ENCODE data around the gene JMJD8. TPM values are rescaled to one million over a fixed set of nuclear protein-coding genes. Genes with fewer than 3 reads are reported as not detected.

The JMJD8 gene
- total and polyA plus RNA-seq, 2 donors (not counting 1 experiment from before 2014, with no cell fraction given) = 23.8 to 31.5 TPM

DNA sequence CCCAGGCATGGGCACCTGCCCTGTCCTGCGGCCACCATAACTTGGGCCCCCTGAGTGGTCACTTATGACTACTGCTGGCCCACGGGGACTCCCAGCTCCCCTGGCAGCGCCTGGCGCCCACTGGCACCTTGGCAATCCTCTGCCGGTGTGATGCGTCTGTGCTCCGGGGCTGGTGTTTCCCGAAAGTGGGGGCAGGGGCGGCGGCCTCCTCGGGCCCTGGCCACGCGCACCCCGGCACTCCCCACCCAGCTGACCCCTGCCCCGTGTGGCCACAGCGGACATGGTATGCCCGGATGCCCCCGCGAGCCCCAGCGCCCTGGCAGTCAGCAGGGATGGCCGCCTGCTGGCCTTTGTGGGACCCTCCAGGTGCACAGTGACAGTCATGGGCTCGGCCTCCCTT lies 26.6 kb downstream of the JMJD8 start:
- no peak overlapping the region for H3K4me3 ChIP-seq (replicated peaks in 1 of 4; ENCODE audit: control extremely low read depth in 1 of 4, insufficient read depth in 1 of 4, low read depth in 3 of 4, low read length in 4 of 4)

DNA sequence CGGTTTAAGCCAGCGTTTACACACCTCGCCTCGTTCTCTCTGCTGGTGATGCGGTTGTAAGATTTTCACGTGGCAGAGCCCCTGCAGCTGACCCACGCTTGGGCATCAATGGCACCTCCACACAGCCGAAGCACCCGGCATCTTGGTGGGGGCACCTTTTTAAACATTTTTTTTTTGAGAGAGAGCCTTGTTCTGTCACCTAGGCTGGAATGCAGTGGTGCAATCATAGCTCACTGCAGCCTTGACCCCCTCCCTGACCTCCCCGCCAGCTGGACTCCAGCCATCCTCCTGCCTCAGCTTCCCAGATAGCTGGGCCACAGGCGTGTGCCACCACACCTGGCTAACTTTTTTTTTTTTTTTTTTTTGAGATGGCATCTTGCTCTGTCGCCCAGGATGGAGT lies 30.1 kb downstream of the JMJD8 start:
- no peak overlapping the region for H2AFZ ChIP-seq (ENCODE audit: low read length)
- peaks cover 17% of the 10 kb centered on the region for H3K36me3 ChIP-seq (ENCODE audit: control insufficient read depth, insufficient read depth, low read length)
- H3K9me3 ChIP-seq (ENCODE audit: control insufficient read depth, insufficient read depth, low read depth, low read length) = no peaks in the 10 kb centered on the region
- H3K4me3 ChIP-seq (replicated peaks in 1 of 4; ENCODE audit: control extremely low read depth in 1 of 4, insufficient read depth in 1 of 4, low read depth in 3 of 4, low read length in 4 of 4) = no peak overlapping the region
- no peak for TF ChIP-seq EZH2 (IDR thresholded peaks at IDR 0.05; ENCODE audit: low read length, missing control alignments)
- TF ChIP-seq, protein P1, sequence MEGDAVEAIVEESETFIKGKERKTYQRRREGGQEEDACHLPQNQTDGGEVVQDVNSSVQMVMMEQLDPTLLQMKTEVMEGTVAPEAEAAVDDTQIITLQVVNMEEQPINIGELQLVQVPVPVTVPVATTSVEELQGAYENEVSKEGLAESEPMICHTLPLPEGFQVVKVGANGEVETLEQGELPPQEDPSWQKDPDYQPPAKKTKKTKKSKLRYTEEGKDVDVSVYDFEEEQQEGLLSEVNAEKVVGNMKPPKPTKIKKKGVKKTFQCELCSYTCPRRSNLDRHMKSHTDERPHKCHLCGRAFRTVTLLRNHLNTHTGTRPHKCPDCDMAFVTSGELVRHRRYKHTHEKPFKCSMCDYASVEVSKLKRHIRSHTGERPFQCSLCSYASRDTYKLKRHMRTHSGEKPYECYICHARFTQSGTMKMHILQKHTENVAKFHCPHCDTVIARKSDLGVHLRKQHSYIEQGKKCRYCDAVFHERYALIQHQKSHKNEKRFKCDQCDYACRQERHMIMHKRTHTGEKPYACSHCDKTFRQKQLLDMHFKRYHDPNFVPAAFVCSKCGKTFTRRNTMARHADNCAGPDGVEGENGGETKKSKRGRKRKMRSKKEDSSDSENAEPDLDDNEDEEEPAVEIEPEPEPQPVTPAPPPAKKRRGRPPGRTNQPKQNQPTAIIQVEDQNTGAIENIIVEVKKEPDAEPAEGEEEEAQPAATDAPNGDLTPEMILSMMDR (conservative IDR thresholded peaks at IDR 0.05 in 1 of 2, IDR thresholded peaks at IDR 0.05 in 1 of 2; ENCODE audit: low read depth in 1 of 2, low read length in 2 of 2) = no peak
- no peak for DNase-seq (ENCODE audit: low read depth in 2 of 2)
- H4K20me1 ChIP-seq (ENCODE audit: control insufficient read depth, extremely low read depth, insufficient read depth, low read length) = no peaks in the 10 kb centered on the region
- peaks cover 3% of the 10 kb centered on the region for H3K4me1 ChIP-seq (ENCODE audit: control insufficient read depth, extremely low read depth, insufficient read depth, low read length)
- no peak overlapping the region for H3K4me2 ChIP-seq (ENCODE audit: extremely low read depth, insufficient read depth, low read length)
- no peaks in the 10 kb centered on the region for H3K27me3 ChIP-seq (ENCODE audit: control insufficient read depth, insufficient read depth, low read length)
- H3K79me2 ChIP-seq (ENCODE audit: control insufficient read depth, insufficient read depth, low read length) = no peaks in the 10 kb centered on the region
- no peak overlapping the region for H3K9ac ChIP-seq (ENCODE audit: insufficient read depth, low read length)
- H3K27ac ChIP-seq (ENCODE audit: insufficient read depth, low read length) = no peak overlapping the region

More for the DNA sequence above, 26.6 kb downstream of the JMJD8 start:
- no peaks in the 10 kb centered on the region for H3K4me1 ChIP-seq (ENCODE audit: control insufficient read depth, extremely low read depth, insufficient read depth, low read length)
- no peak overlapping the region for H3K9ac ChIP-seq (ENCODE audit: insufficient read depth, low read length)
- H3K4me2 ChIP-seq (ENCODE audit: extremely low read depth, insufficient read depth, low read length) = no peak overlapping the region
- no peak for DNase-seq (ENCODE audit: low read depth in 2 of 2)
- H3K27ac ChIP-seq (ENCODE audit: insufficient read depth, low read length) = no peak overlapping the region
- H3K79me2 ChIP-seq (ENCODE audit: control insufficient read depth, insufficient read depth, low read length) = no peaks in the 10 kb centered on the region
- TF ChIP-seq, protein P1 (conservative IDR thresholded peaks at IDR 0.05 in 1 of 2, IDR thresholded peaks at IDR 0.05 in 1 of 2; ENCODE audit: low read depth in 1 of 2, low read length in 2 of 2) = no peak
- no peak for TF ChIP-seq EZH2 (IDR thresholded peaks at IDR 0.05; ENCODE audit: low read length, missing control alignments)
- H4K20me1 ChIP-seq (ENCODE audit: control insufficient read depth, extremely low read depth, insufficient read depth, low read length) = no peaks in the 10 kb centered on the region
- H3K36me3 ChIP-seq (ENCODE audit: control insufficient read depth, insufficient read depth, low read length) = peaks cover 17% of the 10 kb centered on the region
- H2AFZ ChIP-seq (ENCODE audit: low read length) = no peak overlapping the region
- no peaks in the 10 kb centered on the region for H3K27me3 ChIP-seq (ENCODE audit: control insufficient read depth, insufficient read depth, low read length)
- H3K9me3 ChIP-seq (ENCODE audit: control insufficient read depth, insufficient read depth, low read depth, low read length) = no peaks in the 10 kb centered on the region

DNA sequence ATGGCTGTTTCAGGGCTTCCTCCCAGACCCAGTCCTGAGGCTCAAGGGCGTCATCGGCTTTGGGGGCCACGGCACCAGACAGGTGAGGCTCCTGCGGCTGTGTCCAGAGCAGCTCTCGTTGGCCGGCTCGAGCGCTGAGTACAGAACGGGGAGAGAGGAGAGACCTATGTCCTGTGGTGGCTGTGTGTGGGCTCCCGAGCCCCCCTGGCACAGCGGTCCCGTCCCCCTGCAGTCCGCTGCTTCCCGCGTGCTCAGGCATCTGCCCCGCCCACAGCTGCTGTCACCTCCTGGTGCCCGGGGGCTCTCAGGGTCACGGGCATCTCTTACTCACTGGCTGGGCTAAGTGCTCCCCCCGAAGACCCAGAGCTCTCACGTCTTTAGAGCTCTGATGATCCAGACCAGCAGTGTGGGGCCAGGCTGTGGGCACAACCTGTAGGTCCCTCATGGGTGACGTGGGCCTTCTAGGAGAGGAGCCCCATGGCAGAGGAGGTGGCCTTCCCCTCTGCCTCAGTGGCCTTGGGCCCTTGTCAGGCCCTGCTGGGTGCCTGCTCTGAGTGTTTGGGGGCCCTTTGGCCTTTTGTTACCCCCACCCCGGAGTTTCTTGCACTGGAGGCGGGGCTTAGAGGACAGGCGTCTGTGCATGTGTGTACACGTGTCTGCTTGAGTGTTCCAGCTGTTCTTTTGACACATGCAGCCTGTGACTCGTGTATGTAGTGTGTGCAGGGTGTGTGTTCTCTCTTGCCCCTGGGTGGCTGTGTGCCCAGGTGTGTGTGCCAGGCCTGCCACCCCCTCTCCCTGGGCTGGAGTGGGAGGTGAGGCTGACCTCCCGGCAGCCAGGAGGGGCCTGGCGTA lies 31.5 kb downstream of the JMJD8 start:
- H4K20me1 ChIP-seq (ENCODE audit: control insufficient read depth, extremely low read depth, insufficient read depth, low read length) = no peaks in the 10 kb centered on the region
- H3K9ac ChIP-seq (ENCODE audit: insufficient read depth, low read length) = no peak overlapping the region
- H3K9me3 ChIP-seq (ENCODE audit: control insufficient read depth, insufficient read depth, low read depth, low read length) = no peaks in the 10 kb centered on the region
- H3K79me2 ChIP-seq (ENCODE audit: control insufficient read depth, insufficient read depth, low read length) = peaks cover 6% of the 10 kb centered on the region
- H2AFZ ChIP-seq (ENCODE audit: low read length) = no peak overlapping the region
- H3K4me2 ChIP-seq (ENCODE audit: extremely low read depth, insufficient read depth, low read length) = no peak overlapping the region
- no peaks in the 10 kb centered on the region for H3K27me3 ChIP-seq (ENCODE audit: control insufficient read depth, insufficient read depth, low read length)
- no peak overlapping the region for H3K4me3 ChIP-seq (replicated peaks in 1 of 4; ENCODE audit: control extremely low read depth in 1 of 4, insufficient read depth in 1 of 4, low read depth in 3 of 4, low read length in 4 of 4)
- peak in 1 of 2 donors; percentile 59 for DNase-seq (ENCODE audit: low read depth in 2 of 2)
- H3K36me3 ChIP-seq (ENCODE audit: control insufficient read depth, insufficient read depth, low read length) = peaks cover 12% of the 10 kb centered on the region
- no peak overlapping the region for H3K27ac ChIP-seq (ENCODE audit: insufficient read depth, low read length)
- TF ChIP-seq, protein P1 (conservative IDR thresholded peaks at IDR 0.05 in 1 of 2, IDR thresholded peaks at IDR 0.05 in 1 of 2; ENCODE audit: low read depth in 1 of 2, low read length in 2 of 2) = no peak
- TF ChIP-seq EZH2 (IDR thresholded peaks at IDR 0.05; ENCODE audit: low read length, missing control alignments) = no peak
- peaks cover 7% of the 10 kb centered on the region for H3K4me1 ChIP-seq (ENCODE audit: control insufficient read depth, extremely low read depth, insufficient read depth, low read length)
